ENCODE measurements around the gene TNFSF18. TPM values are rescaled to one million over a fixed set of nuclear protein-coding genes. Genes with fewer than 3 reads are reported as not detected.

TNFSF18 gene
- total RNA-seq, 2 experiments from 2014 or later, result not detected

DNA sequence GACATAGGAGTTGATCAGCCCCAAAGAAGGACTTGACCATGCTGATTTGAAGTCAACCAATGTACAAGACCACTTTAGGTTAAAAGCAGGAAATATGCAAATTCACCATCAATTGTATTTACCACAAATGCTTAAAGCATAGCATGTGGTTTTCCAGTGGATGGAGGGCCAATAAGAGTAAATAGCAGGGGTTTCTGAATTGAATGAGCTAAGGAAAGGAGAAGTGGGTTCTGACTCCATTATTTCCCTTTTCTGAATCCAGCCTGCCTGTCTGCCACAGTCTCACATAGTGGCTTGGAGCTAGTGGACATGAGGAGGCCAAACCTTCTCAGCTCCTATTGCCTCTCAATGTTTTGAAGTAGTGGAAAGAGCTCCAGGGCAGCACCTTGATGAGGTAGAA lies 7.2 kb upstream of the TNFSF18 start:
- H3K4me3 Mint-ChIP-seq, result no peak overlapping the region

GRCh38 chr1:173056365-173056764 lies 5.6 kb upstream of the TNFSF18 start:
- ATAC-seq, result no peak
- H3K4me1 Mint-ChIP-seq, result no peaks in the 10 kb centered on the region
- CTCF ChIA-PET, result no interaction called here
- no peaks in the 10 kb centered on the region for H3K9me3 Mint-ChIP-seq (ENCODE audit: low read depth)
- H3K27ac Mint-ChIP-seq, result no peak overlapping the region
- no peaks in the 10 kb centered on the region for H3K36me3 Mint-ChIP-seq
- no peaks in the 10 kb centered on the region for H3K27me3 Mint-ChIP-seq
- H3K4me3 Mint-ChIP-seq, result no peak overlapping the region
- no peak for DNase-seq

More for the DNA sequence above, 7.2 kb upstream of the TNFSF18 start:
- no peaks in the 10 kb centered on the region for H3K36me3 Mint-ChIP-seq
- CTCF ChIA-PET, result no interaction called here
- no peaks in the 10 kb centered on the region for H3K27me3 Mint-ChIP-seq
- H3K4me1 Mint-ChIP-seq, result no peaks in the 10 kb centered on the region
- no peak overlapping the region for H3K27ac Mint-ChIP-seq
- ATAC-seq (no peak), DNase-seq (no peak)
- no peaks in the 10 kb centered on the region for H3K9me3 Mint-ChIP-seq (ENCODE audit: low read depth)

GRCh38 chr1:173052681-173053196 lies 2.0 kb upstream of the TNFSF18 start:
- Mint-ChIP-seq H3K27ac (no peak overlapping the region), H3K27me3 (peaks cover 9% of the 10 kb centered on the region), H3K36me3 (no peaks in the 10 kb centered on the region), H3K4me1 (no peaks in the 10 kb centered on the region), H3K9me3 (ENCODE audit: low read depth) (no peaks in the 10 kb centered on the region), H3K4me3 (no peak overlapping the region)
- DNase-seq (no peak), ATAC-seq (no peak)
- CTCF ChIA-PET, result no interaction called here

DNA sequence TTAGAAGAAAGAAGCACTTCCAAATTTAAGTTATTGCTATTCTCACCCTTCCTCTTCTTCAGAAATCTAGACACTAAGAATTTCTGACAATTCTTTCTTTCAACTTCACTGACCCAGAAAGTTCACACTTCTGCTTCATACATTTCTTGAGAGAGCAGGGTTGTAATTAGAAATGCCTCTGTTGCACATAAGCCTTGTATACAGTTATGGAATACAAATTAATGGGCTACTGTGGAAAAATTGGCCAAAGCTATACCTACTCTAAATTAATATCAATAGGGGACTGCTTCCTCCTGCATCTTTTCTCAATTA lies 1.5 kb downstream of the TNFSF18 start:
- Mint-ChIP-seq H3K27me3 (peaks cover 9% of the 10 kb centered on the region), H3K9me3 (ENCODE audit: low read depth) (no peaks in the 10 kb centered on the region), H3K36me3 (no peaks in the 10 kb centered on the region), H3K4me1 (no peaks in the 10 kb centered on the region), H3K4me3 (no peak overlapping the region), H3K27ac (no peak overlapping the region)
- DNase-seq (no peak), ATAC-seq (no peak)
- CTCF ChIA-PET, result no interaction called here

DNA sequence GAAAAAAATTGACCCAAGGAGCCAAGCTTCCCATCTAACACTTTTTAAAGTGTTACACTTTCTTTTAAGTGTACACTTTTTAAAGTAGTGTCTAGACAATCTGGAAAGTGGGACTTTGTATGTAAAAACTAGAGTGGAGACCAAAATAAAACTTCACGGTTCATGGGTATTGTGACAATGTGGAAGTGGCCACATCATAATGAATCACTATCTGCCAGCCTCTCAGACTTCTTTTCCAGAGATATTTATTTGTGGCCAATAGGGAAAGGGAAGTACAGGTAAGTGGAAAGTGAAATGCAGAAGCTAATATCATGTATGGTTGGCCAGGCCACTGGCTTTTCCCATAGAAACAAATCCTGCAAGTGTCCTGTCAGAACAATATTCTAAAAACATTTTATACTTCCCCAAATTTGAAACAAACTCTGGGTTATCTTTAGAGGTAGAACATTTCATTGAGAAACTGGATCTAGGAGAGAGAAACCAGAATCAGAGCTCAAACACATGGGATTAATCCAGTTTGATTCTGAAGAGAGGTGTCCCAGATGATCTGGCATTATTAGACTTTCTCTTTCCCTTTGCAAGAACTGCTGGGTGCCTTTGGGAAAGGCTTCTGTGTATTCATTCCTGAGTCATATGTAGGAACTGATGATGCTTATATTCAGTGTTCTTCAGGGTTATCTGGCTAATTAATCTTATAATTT lies 2.0 kb downstream of the TNFSF18 start:
- ATAC-seq, result no peak
- H3K4me1 Mint-ChIP-seq, result no peaks in the 10 kb centered on the region
- CTCF ChIA-PET, result no interaction called here

DNA sequence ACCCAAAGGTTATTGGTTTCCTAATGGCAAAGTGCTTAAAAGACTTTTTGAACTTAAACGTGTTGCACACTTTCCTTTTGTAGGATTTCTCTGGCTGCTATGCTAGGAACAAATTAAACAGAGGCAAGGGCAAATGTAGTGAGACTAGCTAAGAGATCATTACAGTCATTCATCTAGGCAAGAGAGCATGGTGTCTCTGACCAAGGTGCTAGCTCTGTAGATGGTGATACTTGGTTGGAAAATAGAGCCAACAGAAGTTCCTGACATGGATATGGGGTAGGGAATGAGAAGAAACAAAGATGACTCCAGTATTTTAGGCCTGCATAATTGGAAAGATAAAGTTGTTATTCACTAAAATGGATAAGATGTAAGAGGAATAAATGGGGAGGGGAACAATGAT lies 6.1 kb downstream of the TNFSF18 start:
- no peaks in the 10 kb centered on the region for H3K9me3 Mint-ChIP-seq (ENCODE audit: low read depth)
- H3K36me3 Mint-ChIP-seq, result no peaks in the 10 kb centered on the region
- DNase-seq, result no peak
- no peak overlapping the region for H3K27ac Mint-ChIP-seq
- H3K4me3 Mint-ChIP-seq, result no peak overlapping the region
- H3K27me3 Mint-ChIP-seq, result peaks cover 20% of the 10 kb centered on the region
- ATAC-seq, result no peak
- CTCF ChIA-PET, result no interaction called here
- peaks cover 12% of the 10 kb centered on the region for H3K4me1 Mint-ChIP-seq

More for the DNA sequence above, 2.0 kb downstream of the TNFSF18 start:
- H3K27me3 Mint-ChIP-seq, result peaks cover 9% of the 10 kb centered on the region
- H3K27ac Mint-ChIP-seq, result no peak overlapping the region
- no peak overlapping the region for H3K4me3 Mint-ChIP-seq
- H3K36me3 Mint-ChIP-seq, result no peaks in the 10 kb centered on the region
- no peaks in the 10 kb centered on the region for H3K9me3 Mint-ChIP-seq (ENCODE audit: low read depth)
- no peak for DNase-seq

DNA sequence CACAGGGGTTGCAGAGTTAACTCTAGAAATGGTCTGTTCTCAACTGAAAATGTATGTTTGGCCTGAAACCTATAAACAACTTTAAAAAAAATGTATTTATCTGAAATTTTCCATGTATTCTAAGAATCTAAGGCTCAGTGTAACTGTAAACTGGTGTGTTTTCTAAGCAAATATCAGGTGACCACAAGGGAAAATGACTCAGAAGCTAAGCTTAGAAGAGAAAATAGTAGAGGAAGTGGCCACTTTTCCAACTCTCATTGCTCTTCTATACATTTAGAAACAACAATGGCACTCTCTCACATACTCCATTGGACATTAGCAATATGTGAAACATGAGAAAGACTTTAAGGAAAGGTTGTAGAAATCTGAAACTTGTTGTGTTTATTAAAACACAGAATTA lies 7.5 kb downstream of the TNFSF18 start:
- Mint-ChIP-seq H3K36me3 (no peaks in the 10 kb centered on the region), H3K4me3 (no peak overlapping the region), H3K27me3 (peaks cover 20% of the 10 kb centered on the region), H3K27ac (no peak overlapping the region), H3K4me1 (peaks cover 22% of the 10 kb centered on the region), H3K9me3 (ENCODE audit: low read depth) (no peaks in the 10 kb centered on the region)
- ATAC-seq (peak; percentile 53), DNase-seq (no peak)
- CTCF ChIA-PET, result interaction anchor here (1.0 to 1.3 kb wide), 2 partner anchors 217 to 298 kb away, joined by 3 read pairs; no protein-coding TSS in a partner anchor

DNA sequence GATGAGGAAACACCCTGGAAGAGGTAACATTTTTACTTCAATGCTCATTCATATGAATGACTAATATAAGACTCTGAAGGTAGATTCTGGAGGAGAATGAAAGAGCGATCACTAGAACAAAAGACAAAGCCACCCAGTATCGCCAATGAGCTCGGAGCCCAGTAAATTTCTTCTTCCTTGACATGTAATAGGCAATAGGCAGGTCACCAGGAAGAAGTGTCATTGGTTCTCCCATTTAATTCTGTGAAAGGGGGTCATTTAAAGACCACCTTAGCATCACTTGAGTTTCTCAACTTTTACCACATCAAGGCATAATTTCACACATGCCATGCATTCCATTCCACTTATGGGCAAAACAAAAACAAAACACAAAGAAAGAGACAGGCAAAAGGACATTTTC lies 7.9 kb downstream of the TNFSF18 start:
- Mint-ChIP-seq H3K4me1 (peaks cover 23% of the 10 kb centered on the region), H3K27ac (no peak overlapping the region), H3K9me3 (ENCODE audit: low read depth) (no peaks in the 10 kb centered on the region), H3K4me3 (no peak overlapping the region), H3K36me3 (no peaks in the 10 kb centered on the region), H3K27me3 (peaks cover 20% of the 10 kb centered on the region)
- CTCF ChIA-PET, result interaction anchor here (1.0 to 1.3 kb wide), 2 partner anchors 217 to 297 kb away, joined by 3 read pairs; no protein-coding TSS in a partner anchor
- ATAC-seq (no peak), DNase-seq (no peak)

DNA sequence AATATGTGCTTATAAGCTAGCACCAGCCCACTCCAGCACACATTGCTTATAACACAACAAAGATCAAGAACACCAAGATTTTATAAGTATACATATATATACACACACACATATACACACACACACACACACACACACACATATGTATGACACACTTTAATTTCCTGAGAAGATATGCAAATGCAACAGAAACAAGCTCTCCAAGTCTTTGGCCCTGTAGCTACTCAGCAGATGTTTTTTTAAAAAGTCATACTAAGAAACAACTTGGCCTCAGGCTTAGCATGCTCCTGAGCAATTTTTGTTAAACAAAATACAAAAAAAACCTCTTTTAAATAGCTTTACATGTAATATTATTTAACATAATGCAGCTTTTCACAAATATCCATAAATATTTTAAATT lies 11.1 kb downstream of the TNFSF18 start:
- ATAC-seq (no peak), DNase-seq (no peak)
- H3K4me1 Mint-ChIP-seq, result peaks cover 23% of the 10 kb centered on the region
- H3K36me3 Mint-ChIP-seq, result no peaks in the 10 kb centered on the region
- H3K4me3 Mint-ChIP-seq, result no peak overlapping the region
- H3K9me3 Mint-ChIP-seq (ENCODE audit: low read depth), result no peaks in the 10 kb centered on the region
- no peak overlapping the region for H3K27ac Mint-ChIP-seq
- CTCF ChIA-PET, result no interaction called here
- H3K27me3 Mint-ChIP-seq, result peaks cover 23% of the 10 kb centered on the region

- Mint-ChIP-seq H3K36me3 (no peaks in the 10 kb centered on the region), H3K4me1 (peaks cover 23% of the 10 kb centered on the region), H3K9me3 (ENCODE audit: low read depth) (no peaks in the 10 kb centered on the region), H3K27me3 (peaks cover 23% of the 10 kb centered on the region), H3K27ac (no peak overlapping the region), H3K4me3 (no peak overlapping the region)
- ATAC-seq (peak; percentile 45), DNase-seq (peak; percentile 41)
- CTCF ChIA-PET, result no interaction called here
Observed at GRCh38 chr1:173038875-173039554, 11.7 kb downstream of the TNFSF18 start.

DNA sequence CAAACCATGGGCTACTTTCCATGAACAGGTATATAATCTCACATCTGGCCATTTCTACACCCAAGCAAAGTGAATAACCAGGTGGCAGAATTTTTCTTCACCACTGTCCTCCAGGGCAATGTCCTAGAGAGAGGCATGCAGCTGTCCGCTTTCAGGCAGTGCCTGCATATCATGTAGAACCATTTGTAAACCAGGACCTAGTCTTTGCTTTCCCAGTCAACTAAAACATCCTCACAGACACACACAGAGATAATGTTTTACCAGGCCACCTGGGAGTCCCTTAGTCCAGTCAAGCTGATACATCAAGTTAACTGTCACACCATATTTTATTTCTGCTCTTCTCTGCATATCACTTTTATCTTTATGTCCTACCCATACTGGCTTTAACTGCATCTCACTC lies 26.2 kb downstream of the TNFSF18 start:
- no peaks in the 10 kb centered on the region for H3K36me3 Mint-ChIP-seq
- H3K27ac Mint-ChIP-seq, result no peak overlapping the region
- no peak overlapping the region for H3K4me3 Mint-ChIP-seq
- DNase-seq (no peak), ATAC-seq (no peak)
- H3K27me3 Mint-ChIP-seq, result peaks cover 2% of the 10 kb centered on the region
- H3K9me3 Mint-ChIP-seq (ENCODE audit: low read depth), result peaks cover 5% of the 10 kb centered on the region
- CTCF ChIA-PET, result no interaction called here
- H3K4me1 Mint-ChIP-seq, result no peaks in the 10 kb centered on the region

- Mint-ChIP-seq H3K36me3 (no peaks in the 10 kb centered on the region), H3K27me3 (peaks cover 2% of the 10 kb centered on the region), H3K27ac (no peak overlapping the region), H3K4me1 (no peaks in the 10 kb centered on the region), H3K9me3 (ENCODE audit: low read depth) (peaks cover 5% of the 10 kb centered on the region), H3K4me3 (no peak overlapping the region)
- DNase-seq (no peak), ATAC-seq (no peak)
- CTCF ChIA-PET, result no interaction called here
Observed at GRCh38 chr1:173023343-173023742, 27.4 kb downstream of the TNFSF18 start.

DNA sequence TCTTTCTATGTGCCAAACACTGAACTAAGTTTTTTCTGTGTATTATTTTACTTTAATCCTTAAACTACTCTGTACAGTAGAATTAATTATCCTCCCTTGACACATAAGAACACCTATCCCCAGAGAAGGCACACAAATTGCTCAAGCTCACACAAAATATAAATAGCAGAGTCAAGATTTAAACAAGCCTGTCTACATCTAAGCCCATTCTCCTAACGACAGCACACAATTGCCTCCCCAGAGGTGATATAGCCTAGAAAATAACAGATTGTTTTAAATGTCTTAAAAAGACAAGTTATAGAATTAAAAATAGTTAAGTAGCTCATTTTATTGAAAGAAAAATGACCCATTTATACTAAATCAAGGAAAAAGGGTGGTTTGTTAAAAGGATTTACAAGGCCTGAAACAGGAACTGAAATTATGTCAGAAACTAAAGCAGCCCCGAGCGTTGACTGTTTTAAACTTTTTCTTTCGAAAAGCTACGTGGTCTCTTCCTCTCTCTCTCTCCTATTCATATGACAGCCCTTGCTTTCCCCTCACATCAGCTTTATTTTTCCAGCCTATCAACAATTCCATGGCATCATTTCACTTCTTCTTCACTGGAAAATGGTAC lies 30.5 kb downstream of the TNFSF18 start:
- no peak overlapping the region for H3K27ac Mint-ChIP-seq
- H3K4me3 Mint-ChIP-seq, result no peak overlapping the region
- CTCF ChIA-PET, result interaction anchor here (1.6 kb wide), 1 partner anchor 192 kb away, joined by 3 read pairs; no protein-coding TSS in a partner anchor
- H3K4me1 Mint-ChIP-seq, result no peaks in the 10 kb centered on the region
- H3K36me3 Mint-ChIP-seq, result no peaks in the 10 kb centered on the region
- no peak for DNase-seq
- peaks cover 2% of the 10 kb centered on the region for H3K9me3 Mint-ChIP-seq (ENCODE audit: low read depth)
- no peak for ATAC-seq
- H3K27me3 Mint-ChIP-seq, result no peaks in the 10 kb centered on the region

DNA sequence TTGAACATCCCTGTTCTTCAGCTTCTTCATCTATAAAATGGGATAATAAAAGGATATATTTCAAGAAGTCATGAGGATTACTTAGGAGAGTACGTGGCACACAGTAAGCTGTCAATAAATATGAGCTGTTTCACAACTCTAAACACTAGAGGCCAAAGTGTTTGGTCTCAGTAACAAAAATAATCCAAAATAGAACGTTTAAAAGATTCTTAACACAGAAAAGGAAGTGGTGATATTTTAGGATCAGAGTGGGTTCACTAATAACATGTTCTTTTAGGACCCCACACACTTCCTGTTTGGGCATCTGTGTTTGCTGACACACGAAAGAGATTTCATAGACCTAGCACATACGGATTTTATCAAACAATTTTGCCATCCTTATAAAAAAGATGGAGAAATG lies 32.9 kb downstream of the TNFSF18 start:
- CTCF ChIA-PET, result no interaction called here

More for the DNA sequence above, 32.9 kb downstream of the TNFSF18 start:
- ATAC-seq, result no peak
- Mint-ChIP-seq H3K27ac (no peak overlapping the region), H3K4me1 (no peaks in the 10 kb centered on the region), H3K9me3 (ENCODE audit: low read depth) (no peaks in the 10 kb centered on the region), H3K36me3 (no peaks in the 10 kb centered on the region), H3K27me3 (no peaks in the 10 kb centered on the region), H3K4me3 (no peak overlapping the region)
- DNase-seq, result no peak
